Adrenal gland (tissue), 5 donors: Measurements from ENCODE around the gene DPP6.

Experiments used
- POLR2A ChIP-seq, 2 donors: fragments of 450-650 bp; IDR thresholded peaks; one replicate each; pipeline ENCODE4 v1.6.1; 2017; ENCODE audit warnings: antibody characterized with exemption in 2 of 2, mild to moderate bottlenecking in 2 of 2, moderate library complexity in 1 of 2
- TF ChIP-seq, protein P1 (sequence below), 6 experiments: fragments of 450-650 bp in 4 of 6; fragments of 200-600 bp in 2 of 6; sonication (generic) in 1 of 6; IDR thresholded peaks; 1 replicate in 5 of 6; 2 replicates in 1 of 6; pipeline versions ENCODE4 v1.5.1 to v1.8.0; 2016 to 2021; ENCODE audit warnings: antibody characterized with exemption in 6 of 6, mild to moderate bottlenecking in 2 of 6, moderate library complexity in 1 of 6
- donor health status: DM: no; HTN: no; CAD: no.

DNA sequence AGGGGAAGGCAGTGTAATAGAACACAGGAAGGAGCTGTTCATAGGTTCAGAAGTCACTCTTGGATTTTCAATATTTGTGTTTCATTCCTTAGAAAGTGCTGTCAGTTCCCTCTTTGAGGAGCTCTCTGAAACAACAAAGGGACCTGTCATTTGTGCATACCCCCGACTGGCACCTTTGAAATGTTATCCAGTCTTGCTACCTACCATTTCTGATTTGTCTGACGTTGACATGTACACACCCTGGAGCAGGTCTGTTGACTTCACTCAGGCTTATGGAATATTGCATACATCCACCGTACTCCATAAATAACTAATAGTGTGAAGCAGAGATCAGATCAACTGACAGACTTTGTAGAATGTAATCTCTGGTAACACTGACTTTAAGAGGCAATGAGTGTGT lies 189.8 kb downstream of the DPP6 start:
- TF ChIP-seq, protein P1, sequence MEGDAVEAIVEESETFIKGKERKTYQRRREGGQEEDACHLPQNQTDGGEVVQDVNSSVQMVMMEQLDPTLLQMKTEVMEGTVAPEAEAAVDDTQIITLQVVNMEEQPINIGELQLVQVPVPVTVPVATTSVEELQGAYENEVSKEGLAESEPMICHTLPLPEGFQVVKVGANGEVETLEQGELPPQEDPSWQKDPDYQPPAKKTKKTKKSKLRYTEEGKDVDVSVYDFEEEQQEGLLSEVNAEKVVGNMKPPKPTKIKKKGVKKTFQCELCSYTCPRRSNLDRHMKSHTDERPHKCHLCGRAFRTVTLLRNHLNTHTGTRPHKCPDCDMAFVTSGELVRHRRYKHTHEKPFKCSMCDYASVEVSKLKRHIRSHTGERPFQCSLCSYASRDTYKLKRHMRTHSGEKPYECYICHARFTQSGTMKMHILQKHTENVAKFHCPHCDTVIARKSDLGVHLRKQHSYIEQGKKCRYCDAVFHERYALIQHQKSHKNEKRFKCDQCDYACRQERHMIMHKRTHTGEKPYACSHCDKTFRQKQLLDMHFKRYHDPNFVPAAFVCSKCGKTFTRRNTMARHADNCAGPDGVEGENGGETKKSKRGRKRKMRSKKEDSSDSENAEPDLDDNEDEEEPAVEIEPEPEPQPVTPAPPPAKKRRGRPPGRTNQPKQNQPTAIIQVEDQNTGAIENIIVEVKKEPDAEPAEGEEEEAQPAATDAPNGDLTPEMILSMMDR (IDR thresholded peaks at IDR 0.05), result no peak
- TF ChIP-seq POLR2A (IDR thresholded peaks at IDR 0.05), result no peak
